Measurements from ENCODE around the gene FRAT2. TPM values are rescaled to one million over a fixed set of nuclear protein-coding genes. Genes with fewer than 3 reads are reported as not detected.

The FRAT2 gene
- total RNA-seq, 1 experiment from 2014 or later = 16.7 TPM

GRCh38 chr10:97321804-97322190, 12.7 kb downstream of the FRAT2 start:
- intact Hi-C loops (cut with micrococcal nuclease; ENCODE audit: unreplicated experiment) (no loop called here), in situ Hi-C loops (cut with HindIII; ENCODE audit: low pct_unique_long_range_greater_than_20kb, low sequenced_read_pairs) (no loop called here)
- Histone ChIP-seq H3K4me3 (ENCODE audit: low read depth in 2 of 2, low read length in 2 of 2) (no peak overlapping the region), H3K9me3 (ENCODE audit: control insufficient read depth, insufficient read depth, low read depth, low read length) (no peaks in the 10 kb centered on the region), H3K27ac (ENCODE audit: low read length) (peak overlapping the region; percentile 64), H3K27me3 (ENCODE audit: control insufficient read depth, insufficient read depth, low read length) (no peaks in the 10 kb centered on the region), H3K4me1 (ENCODE audit: control insufficient read depth, insufficient read depth, low read length) (peaks cover 47% of the 10 kb centered on the region), H3K36me3 (ENCODE audit: control insufficient read depth, insufficient read depth, low read length) (no peaks in the 10 kb centered on the region)
- ChIA-PET CTCF (no interaction called here), POLR2A (interaction anchor here (0.6 kb wide), 1 partner anchor 33 kb away, joined by 5 read pairs; no protein-coding TSS in a partner anchor)
- TF ChIP-seq CTCF (IDR thresholded peaks at IDR 0.05) (no peak), TCF7L2 (IDR thresholded peaks at IDR 0.05; ENCODE audit: low read depth, low read length) (no peak), SIN3A (IDR thresholded peaks at IDR 0.05; ENCODE audit: borderline replicate concordance, insufficient read depth, low read depth, low read length) (no peak), POLR2AphosphoS5 (IDR thresholded peaks at IDR 0.05; ENCODE audit: low read depth, low read length) (no peak)
- TF ChIP-seq, protein P1, sequence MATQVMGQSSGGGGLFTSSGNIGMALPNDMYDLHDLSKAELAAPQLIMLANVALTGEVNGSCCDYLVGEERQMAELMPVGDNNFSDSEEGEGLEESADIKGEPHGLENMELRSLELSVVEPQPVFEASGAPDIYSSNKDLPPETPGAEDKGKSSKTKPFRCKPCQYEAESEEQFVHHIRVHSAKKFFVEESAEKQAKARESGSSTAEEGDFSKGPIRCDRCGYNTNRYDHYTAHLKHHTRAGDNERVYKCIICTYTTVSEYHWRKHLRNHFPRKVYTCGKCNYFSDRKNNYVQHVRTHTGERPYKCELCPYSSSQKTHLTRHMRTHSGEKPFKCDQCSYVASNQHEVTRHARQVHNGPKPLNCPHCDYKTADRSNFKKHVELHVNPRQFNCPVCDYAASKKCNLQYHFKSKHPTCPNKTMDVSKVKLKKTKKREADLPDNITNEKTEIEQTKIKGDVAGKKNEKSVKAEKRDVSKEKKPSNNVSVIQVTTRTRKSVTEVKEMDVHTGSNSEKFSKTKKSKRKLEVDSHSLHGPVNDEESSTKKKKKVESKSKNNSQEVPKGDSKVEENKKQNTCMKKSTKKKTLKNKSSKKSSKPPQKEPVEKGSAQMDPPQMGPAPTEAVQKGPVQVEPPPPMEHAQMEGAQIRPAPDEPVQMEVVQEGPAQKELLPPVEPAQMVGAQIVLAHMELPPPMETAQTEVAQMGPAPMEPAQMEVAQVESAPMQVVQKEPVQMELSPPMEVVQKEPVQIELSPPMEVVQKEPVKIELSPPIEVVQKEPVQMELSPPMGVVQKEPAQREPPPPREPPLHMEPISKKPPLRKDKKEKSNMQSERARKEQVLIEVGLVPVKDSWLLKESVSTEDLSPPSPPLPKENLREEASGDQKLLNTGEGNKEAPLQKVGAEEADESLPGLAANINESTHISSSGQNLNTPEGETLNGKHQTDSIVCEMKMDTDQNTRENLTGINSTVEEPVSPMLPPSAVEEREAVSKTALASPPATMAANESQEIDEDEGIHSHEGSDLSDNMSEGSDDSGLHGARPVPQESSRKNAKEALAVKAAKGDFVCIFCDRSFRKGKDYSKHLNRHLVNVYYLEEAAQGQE (IDR thresholded peaks at IDR 0.05; ENCODE audit: insufficient read depth in 1 of 2, low read depth in 2 of 2, low read length in 1 of 2) = no peak
- no peak for DNase-seq (ENCODE audit: low read depth, low spot score)
- no peak for ATAC-seq
- no TSS peak for BruUV-seq (replicated peaks)

DNA sequence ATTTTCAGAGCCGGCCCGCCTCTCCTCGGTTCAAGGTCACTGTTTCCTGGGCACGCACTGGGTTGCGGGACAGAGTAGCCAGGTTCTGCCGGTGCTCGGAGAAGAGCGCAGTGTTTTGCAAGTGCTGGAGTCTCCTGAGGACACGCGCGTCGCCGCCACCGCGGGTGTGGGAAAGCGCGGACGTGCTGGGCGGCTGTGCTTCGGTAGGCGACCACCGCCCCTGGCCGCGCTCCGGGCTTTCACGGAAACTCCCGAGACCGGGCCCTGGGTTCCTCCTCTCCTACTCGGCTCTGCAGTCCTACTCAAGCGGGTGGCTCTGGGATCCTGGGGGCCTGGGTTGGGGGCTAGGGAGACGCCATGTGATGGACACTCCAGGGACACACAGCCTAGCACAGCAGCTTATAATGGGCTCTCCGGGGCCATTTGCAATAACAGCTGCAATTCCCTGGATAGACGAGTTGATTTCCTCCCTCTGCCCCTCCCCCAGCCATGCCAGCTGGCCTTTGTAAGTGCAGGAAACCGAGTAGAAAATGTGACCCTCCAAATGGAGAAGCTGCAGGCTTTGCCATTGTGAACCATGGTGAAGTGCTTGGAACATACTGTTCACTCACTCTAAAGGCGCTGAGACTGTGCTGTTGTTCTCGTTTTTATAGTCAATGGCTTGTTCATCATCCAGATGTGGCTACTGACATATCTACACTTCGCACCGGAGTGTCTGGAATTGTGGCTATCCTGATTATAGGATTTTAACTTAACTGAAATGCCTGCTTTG, 13.3 kb downstream of the FRAT2 start:
- intact Hi-C loops (cut with micrococcal nuclease; ENCODE audit: unreplicated experiment) (no loop called here), in situ Hi-C loops (cut with HindIII; ENCODE audit: low pct_unique_long_range_greater_than_20kb, low sequenced_read_pairs) (no loop called here)
- ATAC-seq = no peak
- no peak overlapping the region for H3K4me3 ChIP-seq (ENCODE audit: low read depth in 2 of 2, low read length in 2 of 2)
- peaks cover 42% of the 10 kb centered on the region for H3K4me1 ChIP-seq (ENCODE audit: control insufficient read depth, insufficient read depth, low read length)
- ChIA-PET POLR2A (no interaction called here), CTCF (no interaction called here)
- peak overlapping the region; percentile 64 for H3K27ac ChIP-seq (ENCODE audit: low read length)
- no TSS peak for BruUV-seq (replicated peaks)
- H3K27me3 ChIP-seq (ENCODE audit: control insufficient read depth, insufficient read depth, low read length) = no peaks in the 10 kb centered on the region
- TF ChIP-seq SIN3A (IDR thresholded peaks at IDR 0.05; ENCODE audit: borderline replicate concordance, insufficient read depth, low read depth, low read length) = no peak
- TF ChIP-seq, protein P1 (IDR thresholded peaks at IDR 0.05; ENCODE audit: insufficient read depth in 1 of 2, low read depth in 2 of 2, low read length in 1 of 2) = no peak
- no peak for TF ChIP-seq TCF7L2 (IDR thresholded peaks at IDR 0.05; ENCODE audit: low read depth, low read length)
- no peak for TF ChIP-seq POLR2AphosphoS5 (IDR thresholded peaks at IDR 0.05; ENCODE audit: low read depth, low read length)
- TF ChIP-seq CTCF (IDR thresholded peaks at IDR 0.05) = no peak
- H3K9me3 ChIP-seq (ENCODE audit: control insufficient read depth, insufficient read depth, low read depth, low read length) = no peaks in the 10 kb centered on the region
- H3K36me3 ChIP-seq (ENCODE audit: control insufficient read depth, insufficient read depth, low read length) = no peaks in the 10 kb centered on the region
- no peak for DNase-seq (ENCODE audit: low read depth, low spot score)
